ENCODE results near the gene SIDT2. TPM values are rescaled to one million over a fixed set of nuclear protein-coding genes. Genes with fewer than 3 reads are reported as not detected.
A peak's percentile ranks its signal among the peaks of the same experiment; 100 is the strongest.

The SIDT2 gene
- total RNA-seq, 1 donor: 27.5 TPM

DNA sequence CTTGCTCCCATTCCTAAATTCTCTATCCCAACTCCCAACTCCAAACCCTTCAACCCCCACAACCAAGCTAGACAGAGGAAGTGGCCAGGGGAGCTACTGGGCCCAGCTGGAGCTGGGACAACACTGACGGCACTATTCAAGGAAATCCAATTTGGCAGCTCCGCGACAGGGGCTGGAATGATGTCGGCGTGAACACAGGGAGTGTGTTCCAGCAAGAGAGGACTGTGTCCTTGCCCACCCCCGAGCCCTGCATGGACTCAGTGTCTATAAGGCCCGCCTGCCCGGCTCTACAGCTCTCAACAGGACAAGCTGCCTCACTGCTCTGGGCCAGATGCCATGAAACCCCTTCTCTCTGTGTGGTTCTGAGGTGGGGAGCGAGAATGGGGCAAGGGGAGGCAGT, 42.0 kb downstream of the SIDT2 start:
- peaks cover 68% of the 10 kb centered on the region for H3K4me1 ChIP-seq (ENCODE audit: insufficient read depth, low read length)

DNA sequence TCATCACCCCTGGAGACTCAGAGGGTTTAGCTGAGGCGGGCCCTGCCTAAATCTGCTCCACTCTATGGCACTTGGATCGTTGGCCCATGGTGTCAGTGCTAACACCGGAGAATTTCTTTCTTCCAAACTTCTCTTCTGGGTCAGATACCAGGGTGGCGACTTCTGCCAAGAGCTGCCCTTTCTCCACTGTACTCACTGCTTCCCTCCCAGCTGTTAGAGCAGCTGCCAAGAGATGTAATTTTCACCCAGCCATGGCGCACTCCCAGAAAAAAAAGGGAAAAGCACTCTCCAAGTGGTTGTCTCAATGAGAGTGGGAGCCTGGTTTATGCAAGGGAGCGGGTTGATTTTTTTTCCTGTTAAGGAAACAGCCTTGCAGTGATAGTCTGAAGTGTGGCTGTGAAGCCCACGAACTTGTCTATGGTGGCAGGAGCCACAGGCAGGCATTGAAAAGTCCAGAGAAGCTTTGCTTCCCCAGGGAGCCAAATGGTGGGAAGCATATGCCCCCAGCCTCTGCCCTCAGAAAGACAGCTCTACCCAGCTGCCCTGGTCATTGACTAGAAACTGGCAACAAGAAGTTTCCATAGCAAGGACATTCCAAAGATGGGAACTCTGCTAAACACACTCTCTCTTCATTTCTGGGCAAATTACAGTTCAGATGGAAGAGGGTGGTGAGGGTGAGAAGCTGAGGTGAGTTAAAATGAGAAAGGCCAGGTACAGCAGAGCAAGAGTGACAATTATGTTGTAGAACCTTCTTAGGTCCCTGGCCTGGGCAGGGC, 42.6 kb downstream of the SIDT2 start:
- Histone ChIP-seq H3K27me3 (ENCODE audit: insufficient read depth, low read length) (no peaks in the 10 kb centered on the region), H3K36me3 (ENCODE audit: insufficient read depth, low read length) (peaks cover 50% of the 10 kb centered on the region), H3K4me3 (ENCODE audit: insufficient read depth, low read length) (peak overlapping the region; percentile 18), H2AFZ (ENCODE audit: low read length) (no peak overlapping the region), H4K20me1 (ENCODE audit: insufficient read depth, low read length) (no peaks in the 10 kb centered on the region), H3K79me2 (ENCODE audit: insufficient read depth, low read length) (peaks cover 3% of the 10 kb centered on the region), H3K4me1 (ENCODE audit: insufficient read depth, low read length) (peaks cover 65% of the 10 kb centered on the region), H3K9me3 (ENCODE audit: low read depth, low read length) (no peaks in the 10 kb centered on the region), H3K27ac (ENCODE audit: low read depth, low read length) (peak overlapping the region; percentile 72), H3K4me2 (ENCODE audit: insufficient read depth, low read length) (peak overlapping the region; percentile 71)
- TF ChIP-seq, protein P1, sequence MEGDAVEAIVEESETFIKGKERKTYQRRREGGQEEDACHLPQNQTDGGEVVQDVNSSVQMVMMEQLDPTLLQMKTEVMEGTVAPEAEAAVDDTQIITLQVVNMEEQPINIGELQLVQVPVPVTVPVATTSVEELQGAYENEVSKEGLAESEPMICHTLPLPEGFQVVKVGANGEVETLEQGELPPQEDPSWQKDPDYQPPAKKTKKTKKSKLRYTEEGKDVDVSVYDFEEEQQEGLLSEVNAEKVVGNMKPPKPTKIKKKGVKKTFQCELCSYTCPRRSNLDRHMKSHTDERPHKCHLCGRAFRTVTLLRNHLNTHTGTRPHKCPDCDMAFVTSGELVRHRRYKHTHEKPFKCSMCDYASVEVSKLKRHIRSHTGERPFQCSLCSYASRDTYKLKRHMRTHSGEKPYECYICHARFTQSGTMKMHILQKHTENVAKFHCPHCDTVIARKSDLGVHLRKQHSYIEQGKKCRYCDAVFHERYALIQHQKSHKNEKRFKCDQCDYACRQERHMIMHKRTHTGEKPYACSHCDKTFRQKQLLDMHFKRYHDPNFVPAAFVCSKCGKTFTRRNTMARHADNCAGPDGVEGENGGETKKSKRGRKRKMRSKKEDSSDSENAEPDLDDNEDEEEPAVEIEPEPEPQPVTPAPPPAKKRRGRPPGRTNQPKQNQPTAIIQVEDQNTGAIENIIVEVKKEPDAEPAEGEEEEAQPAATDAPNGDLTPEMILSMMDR (IDR thresholded peaks at IDR 0.05; ENCODE audit: extremely low read depth, low read depth, low read length): no peak
- peak; percentile 15 for DNase-seq (ENCODE audit: insufficient read length, low spot score, missing footprints)

More for the DNA sequence above, 42.0 kb downstream of the SIDT2 start:
- Histone ChIP-seq H3K36me3 (ENCODE audit: insufficient read depth, low read length) (peaks cover 45% of the 10 kb centered on the region), H2AFZ (ENCODE audit: low read length) (no peak overlapping the region), H3K27me3 (ENCODE audit: insufficient read depth, low read length) (no peaks in the 10 kb centered on the region), H3K79me2 (ENCODE audit: insufficient read depth, low read length) (peaks cover 3% of the 10 kb centered on the region), H3K27ac (ENCODE audit: low read depth, low read length) (peak overlapping the region; percentile 72), H4K20me1 (ENCODE audit: insufficient read depth, low read length) (no peaks in the 10 kb centered on the region), H3K4me3 (ENCODE audit: insufficient read depth, low read length) (no peak overlapping the region), H3K9me3 (ENCODE audit: low read depth, low read length) (no peaks in the 10 kb centered on the region), H3K4me2 (ENCODE audit: insufficient read depth, low read length) (no peak overlapping the region)
- DNase-seq (ENCODE audit: insufficient read length, low spot score, missing footprints): no peak
- TF ChIP-seq, protein P1 (IDR thresholded peaks at IDR 0.05; ENCODE audit: extremely low read depth, low read depth, low read length): no peak

DNA sequence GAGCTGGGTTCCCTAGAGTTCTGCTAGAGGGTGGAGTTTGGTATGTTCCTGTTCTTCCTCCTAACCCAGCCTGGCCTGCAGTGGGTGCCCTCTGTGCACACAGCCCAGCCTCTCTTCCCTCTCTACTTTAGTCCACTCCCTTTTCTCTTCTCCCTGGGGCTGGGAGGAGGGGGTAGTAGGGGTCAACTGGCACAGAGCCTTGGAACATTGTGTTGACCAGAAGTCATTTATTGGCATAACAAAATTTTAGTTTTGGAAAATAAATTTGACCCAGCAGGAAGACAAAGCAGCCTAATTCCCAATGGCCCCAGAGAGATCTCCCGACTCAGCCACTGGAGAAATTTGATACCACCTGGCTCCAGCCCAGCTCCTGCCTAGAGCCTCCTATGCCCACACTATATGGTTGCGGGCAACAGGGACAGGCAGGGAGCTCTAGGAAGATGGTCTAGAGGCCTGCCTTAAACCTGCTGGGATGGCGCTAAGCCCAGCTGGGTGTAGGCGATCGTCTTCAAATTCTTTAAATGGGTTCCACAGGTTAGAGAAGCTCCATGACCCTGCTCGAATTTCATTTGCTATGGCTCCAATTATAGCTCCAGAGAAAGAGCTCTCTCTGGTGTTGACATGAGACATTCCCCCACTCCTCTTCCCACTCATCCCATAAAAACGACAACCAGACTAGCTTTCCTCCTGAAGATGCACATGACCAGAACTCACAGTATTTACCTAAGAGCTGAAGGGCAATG, 43.4 kb downstream of the SIDT2 start:
- Histone ChIP-seq H3K4me2 (ENCODE audit: insufficient read depth, low read length) (peak overlapping the region; percentile 71), H3K27ac (ENCODE audit: low read depth, low read length) (peak overlapping the region; percentile 72), H4K20me1 (ENCODE audit: insufficient read depth, low read length) (no peaks in the 10 kb centered on the region), H3K79me2 (ENCODE audit: insufficient read depth, low read length) (peaks cover 3% of the 10 kb centered on the region), H3K27me3 (ENCODE audit: insufficient read depth, low read length) (no peaks in the 10 kb centered on the region), H3K9me3 (ENCODE audit: low read depth, low read length) (no peaks in the 10 kb centered on the region), H3K4me3 (ENCODE audit: insufficient read depth, low read length) (peak overlapping the region; percentile 18), H3K4me1 (ENCODE audit: insufficient read depth, low read length) (peaks cover 58% of the 10 kb centered on the region), H2AFZ (ENCODE audit: low read length) (no peak overlapping the region), H3K36me3 (ENCODE audit: insufficient read depth, low read length) (peaks cover 51% of the 10 kb centered on the region)
- DNase-seq (ENCODE audit: insufficient read length, low spot score, missing footprints): peak; percentile 93
- TF ChIP-seq, protein P1 (IDR thresholded peaks at IDR 0.05; ENCODE audit: extremely low read depth, low read depth, low read length): peak; percentile 6
